ENCODE results near the gene LMBRD1.
"Not testable (repeated sequence)": the region's sequence is repeated elsewhere in the genome, so short reads cannot be mapped to it uniquely, and the experiment has no call there.

LMBRD1 gene

DNA sequence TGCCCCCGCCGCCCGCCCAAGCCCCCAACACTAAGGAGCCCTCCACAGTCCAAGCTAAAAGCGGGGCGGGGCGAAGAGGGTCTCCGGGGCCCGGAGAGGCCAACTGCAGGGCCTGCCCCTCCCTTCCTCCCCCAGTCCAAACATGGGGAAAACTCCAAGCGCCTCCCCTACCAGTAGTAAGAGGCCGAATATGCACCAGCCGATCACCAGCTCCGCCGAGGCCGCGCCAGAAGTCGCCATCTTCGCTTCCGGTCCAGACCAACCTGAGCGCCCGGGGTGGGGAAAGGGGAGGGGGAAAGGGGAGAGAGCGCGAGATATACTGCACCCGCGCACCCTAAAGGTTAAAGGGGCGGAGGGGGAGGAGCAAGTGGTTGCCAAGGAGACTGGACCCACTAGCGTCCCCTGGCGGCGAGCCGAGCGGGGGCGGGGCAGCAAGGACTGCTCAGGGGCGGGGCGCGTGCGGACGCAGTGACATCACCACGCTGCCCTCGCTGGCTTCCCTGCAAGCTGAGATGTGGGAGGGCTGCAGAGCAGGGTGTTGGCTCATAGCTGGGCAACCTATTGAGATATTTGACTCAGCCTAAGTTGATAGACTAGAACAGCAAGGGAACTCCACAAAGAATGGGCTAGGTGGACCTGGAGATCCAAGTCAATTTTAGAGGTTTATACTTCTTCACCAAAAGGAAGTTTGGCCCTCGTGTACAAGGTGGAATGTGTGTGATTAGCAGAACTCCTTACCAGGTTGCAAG, at the start of gene LMBRD1:
Gene LMBRD1 (minus strand): TSS at position 369 of the 749 bp plus-strand sequence. CDS start 129 bp downstream, at position 240.
- DNase-seq, result peak; percentile 96

- DNase-seq, result no peak
Measured at GRCh38 chr6:69846312-69846711, 49.5 kb upstream of the LMBRD1 start.

GRCh38 chr6:69843189-69843588, 46.4 kb upstream of the LMBRD1 start:
- DNase-seq, result no peak

- DNase-seq, result no peak
Measured at GRCh38 chr6:69841862-69842261, 45.1 kb upstream of the LMBRD1 start.

GRCh38 chr6:69835414-69836179, 38.8 kb upstream of the LMBRD1 start:
- peak; percentile 51 for DNase-seq

DNA sequence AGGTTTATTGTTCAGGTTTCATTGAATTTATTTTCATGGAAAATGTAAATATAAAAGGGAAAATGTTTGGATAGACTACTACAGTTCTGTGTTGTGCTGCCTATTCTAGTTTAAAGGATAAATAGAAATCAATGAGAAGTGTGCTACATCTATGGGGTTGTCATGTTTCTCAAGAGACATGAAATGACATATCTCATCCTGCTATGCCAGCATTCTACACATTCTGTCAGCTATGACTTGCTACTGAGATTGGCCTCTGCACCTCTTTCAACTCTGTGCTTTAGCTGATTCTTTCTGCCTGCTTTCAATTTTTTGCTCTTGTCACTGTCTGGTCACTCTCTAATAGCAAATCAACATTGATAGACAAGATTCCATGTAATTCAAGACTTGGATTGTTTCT, 35.7 kb upstream of the LMBRD1 start:
- no peak for DNase-seq

- DNase-seq, result no peak
Measured at GRCh38 chr6:69827276-69827893, 30.6 kb upstream of the LMBRD1 start.

GRCh38 chr6:69825904-69826303, 29.1 kb upstream of the LMBRD1 start:
- no peak for DNase-seq

DNA sequence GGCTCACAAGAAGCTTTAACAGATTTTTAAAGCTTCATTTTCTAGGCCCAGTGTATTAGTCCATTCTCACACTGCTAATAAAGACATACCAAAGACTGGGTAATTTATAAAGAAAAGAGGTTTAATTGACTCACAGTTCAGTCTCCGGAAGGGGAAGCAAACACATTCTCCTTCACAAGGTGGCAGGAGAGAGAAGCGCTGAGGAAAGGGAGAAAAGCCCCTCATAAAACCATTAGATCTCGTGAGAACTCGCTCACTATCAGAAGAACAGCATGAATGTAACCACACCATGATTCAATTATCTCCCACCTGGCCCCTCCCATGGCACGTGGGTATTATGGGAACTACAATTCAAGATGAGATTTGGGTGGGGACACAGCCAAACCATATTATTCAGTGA, 27.5 kb upstream of the LMBRD1 start:
- not testable (repeated sequence) for DNase-seq

DNA sequence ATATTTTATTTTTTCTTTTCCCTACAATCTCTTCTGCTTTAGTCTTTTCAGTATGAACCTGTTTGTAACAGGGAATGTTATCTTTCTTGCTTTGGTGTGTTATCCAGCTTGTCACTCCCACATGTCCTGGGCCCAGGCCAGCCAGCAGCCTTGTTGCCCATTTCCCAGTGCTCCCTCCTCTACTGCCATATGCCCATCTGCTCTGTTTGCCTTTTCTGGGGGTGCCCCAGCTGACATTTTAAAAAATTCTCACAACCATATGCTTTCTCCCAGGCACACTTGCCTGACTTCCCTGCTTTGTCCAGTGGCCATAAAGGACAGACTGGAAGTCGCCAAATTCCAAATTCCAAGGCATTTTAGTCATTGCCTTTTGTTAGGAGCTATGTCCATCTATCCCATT, 23.6 kb upstream of the LMBRD1 start:
- no peak for DNase-seq

DNA sequence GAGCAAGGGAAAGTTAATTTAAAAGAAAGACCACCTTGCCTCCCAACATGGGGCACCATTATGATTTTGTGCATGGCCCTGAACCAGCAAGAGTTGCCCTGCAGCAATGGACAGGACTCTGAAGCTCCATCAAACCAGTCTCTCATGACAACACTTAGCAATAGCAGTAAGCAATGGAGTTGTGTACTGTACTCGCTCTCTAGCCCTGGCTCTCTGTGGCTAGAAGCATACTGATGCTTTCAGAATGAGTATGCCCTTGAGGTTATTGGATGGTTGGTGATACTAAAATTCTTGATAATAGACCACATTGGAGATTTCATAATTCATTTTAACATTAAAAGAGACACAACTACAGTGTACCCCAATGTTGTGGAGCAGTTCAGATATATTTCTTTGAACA, 23.2 kb upstream of the LMBRD1 start:
- DNase-seq, result no peak

DNA sequence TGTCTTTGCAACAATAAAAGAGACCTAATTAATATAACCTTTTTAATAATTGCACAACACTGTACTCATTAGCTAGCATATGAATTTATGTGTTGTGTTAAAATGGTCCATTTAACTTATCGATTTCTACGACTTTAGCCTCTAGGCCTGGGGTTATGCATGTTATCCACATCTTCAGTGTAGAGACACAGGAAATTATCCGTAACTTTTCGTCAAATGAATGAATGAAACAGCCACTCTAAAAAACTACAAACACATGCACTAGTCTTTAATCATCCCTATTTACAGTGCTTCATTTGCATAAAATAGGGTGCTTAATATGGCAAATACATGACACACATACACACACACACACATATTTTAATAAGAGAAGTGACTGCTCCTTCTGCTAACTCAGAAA, 22.3 kb upstream of the LMBRD1 start:
- DNase-seq, result no peak

GRCh38 chr6:69818223-69818930, 21.6 kb upstream of the LMBRD1 start:
- DNase-seq, result no peak

GRCh38 chr6:69817358-69817757, 20.5 kb upstream of the LMBRD1 start:
- DNase-seq, result no peak

DNA sequence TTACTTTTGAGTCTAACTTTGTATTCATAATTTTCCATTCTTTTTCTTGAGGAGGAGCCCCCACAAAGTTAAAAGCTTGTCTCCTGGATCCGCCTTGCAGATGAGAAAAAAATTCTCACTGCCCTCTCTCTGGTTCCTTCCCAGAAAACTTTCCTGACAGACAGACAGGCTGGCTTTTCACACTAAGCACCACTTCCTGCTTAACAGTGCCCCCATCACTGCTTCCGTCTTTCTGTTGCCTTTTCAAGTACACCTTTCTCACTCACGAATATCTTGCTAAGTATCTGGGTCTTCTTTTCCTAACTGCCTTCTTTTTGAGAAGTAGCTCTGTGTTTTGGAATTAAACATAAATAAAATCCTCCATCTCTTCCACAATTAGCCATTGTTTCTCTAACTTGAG, 19.8 kb upstream of the LMBRD1 start:
- no peak for DNase-seq

DNA sequence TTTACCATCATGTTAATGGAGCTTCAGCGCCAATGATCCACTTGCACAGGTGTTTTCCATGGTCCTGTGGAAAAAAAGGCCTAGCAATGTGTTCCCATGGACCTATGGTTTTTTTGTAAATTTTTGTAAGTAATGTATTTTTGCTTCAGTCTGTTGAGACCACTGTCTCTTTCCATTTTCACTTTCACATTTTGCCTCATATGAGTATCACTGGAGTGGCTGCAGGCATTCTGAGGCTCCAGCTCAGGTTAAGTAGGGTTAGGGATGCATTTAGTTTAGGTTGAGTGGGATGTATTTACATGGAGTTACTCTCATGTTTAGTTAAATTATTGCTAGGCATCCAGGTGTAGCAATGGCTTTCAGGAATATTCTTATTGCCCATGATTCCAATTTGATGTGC, 19.2 kb upstream of the LMBRD1 start:
- DNase-seq, result no peak

DNA sequence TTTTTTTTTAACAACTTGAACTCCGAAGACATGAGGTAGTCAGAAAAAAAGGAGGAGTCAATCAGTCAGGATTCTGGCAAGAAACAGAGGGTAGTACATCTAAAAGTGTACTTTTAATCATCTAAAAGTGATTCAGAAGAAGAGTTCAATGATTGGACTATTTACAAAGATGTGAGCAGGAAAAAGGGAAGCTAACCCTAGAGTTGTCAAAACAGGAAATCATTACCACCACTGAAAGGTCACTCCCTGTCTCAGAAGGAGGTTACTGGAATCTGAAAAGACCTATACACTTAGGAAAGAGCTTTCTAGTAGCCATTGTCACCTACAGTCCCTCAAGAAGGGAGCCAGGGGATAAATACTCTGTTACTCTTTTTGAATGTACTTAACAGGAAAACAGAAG, 16.7 kb upstream of the LMBRD1 start:
- DNase-seq, result no peak

- no peak for DNase-seq
Measured at GRCh38 chr6:69812746-69813427, 16.1 kb upstream of the LMBRD1 start.

DNA sequence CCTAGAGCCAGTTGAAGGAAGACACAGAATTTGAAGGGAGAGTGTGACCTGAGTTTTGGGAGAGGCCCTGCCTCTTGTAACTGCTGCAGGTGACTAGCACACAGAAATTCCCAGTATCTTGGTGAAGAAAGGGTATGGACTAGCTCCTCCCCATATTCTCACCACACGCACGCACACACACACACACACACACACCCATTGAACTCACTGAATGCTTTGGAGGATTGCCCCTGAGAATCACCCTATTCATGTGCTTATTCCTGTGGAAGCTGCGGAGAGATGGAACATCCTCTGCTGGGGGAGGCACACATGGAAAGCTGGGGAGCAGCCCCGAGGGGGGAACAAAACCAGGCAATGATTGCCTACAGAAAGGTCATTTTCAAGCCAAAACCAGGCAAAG, 6.2 kb upstream of the LMBRD1 start:
- no peak for DNase-seq

- DNase-seq, result no peak
Measured at GRCh38 chr6:69801711-69802110, 4.9 kb upstream of the LMBRD1 start.

GRCh38 chr6:69801225-69801624, 4.4 kb upstream of the LMBRD1 start:
- no peak for DNase-seq

DNA sequence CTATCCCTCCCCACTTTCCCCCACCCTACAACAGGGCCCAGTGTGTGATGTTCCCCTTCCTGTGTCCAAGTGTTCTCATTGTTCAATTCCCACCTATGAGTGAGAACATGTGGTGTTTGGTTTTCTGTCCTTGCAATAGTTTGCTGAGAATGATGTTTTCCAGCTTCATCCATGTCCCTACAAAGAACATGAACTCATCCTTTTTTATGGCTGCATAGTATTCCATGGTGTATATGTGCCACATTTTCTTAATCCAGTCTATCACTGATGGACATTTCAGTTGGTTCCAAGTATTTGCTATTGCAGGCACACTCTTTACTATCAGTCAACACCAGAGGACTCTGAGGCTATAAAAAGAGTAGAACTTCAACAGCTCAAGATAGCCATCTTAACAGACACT, 2.0 kb upstream of the LMBRD1 start:
- not testable (repeated sequence) for DNase-seq
